ENCODE results near the gene MRGPRF.

GRCh38 chr11:69062169-69062855 is 49.3 kb upstream of the MRGPRF start:
- TF ChIP-seq CTCF (IDR thresholded peaks at IDR 0.05): no peak
- TF ChIP-seq EP300 (IDR thresholded peaks at IDR 0.05): no peak
- TF ChIP-seq POLR2A (IDR thresholded peaks at IDR 0.05): no peak
